RWPE2 (cell line): ENCODE data around the gene MRPL49.

Source experiments
- ATAC-seq: fragments of 200-7000 bp; cut with Tn5 transposase; 3 replicates; pipeline ENCODE4 v1.9.1; 2021; ENCODE audit warnings: low read depth
- DNase-seq: peaks from one replicate; pipeline ENCODE4 v3.0.0-alpha.2; 2020; ENCODE audit warnings: low spot score
- H3K27ac ChIP-seq: fragments of 450-650 bp; 2 replicates; pipeline ENCODE4 v1.5.1; 2017; ENCODE audit warnings: mild to moderate bottlenecking; ENCODE audit not compliant: poor library complexity, severe bottlenecking
- H3K27me3 ChIP-seq: fragments of 250-450 bp; sonication (Bioruptor Pico); 2 replicates; pipeline ENCODE4 v1.5.1; 2021; ENCODE audit warnings: mild to moderate bottlenecking, moderate library complexity; ENCODE audit not compliant: insufficient read depth, poor library complexity, severe bottlenecking
- H3K36me3 ChIP-seq: fragments of 250-450 bp; sonication (Bioruptor Pico); 2 replicates; pipeline ENCODE4 v1.5.1; 2020; ENCODE audit warnings: low read depth, mild to moderate bottlenecking, moderate library complexity
- H3K4me1 ChIP-seq: fragments of 250-450 bp; sonication (Bioruptor Pico); 2 replicates; pipeline ENCODE4 v1.5.1; 2021; ENCODE audit warnings: mild to moderate bottlenecking, moderate library complexity; ENCODE audit not compliant: insufficient read depth, poor library complexity, severe bottlenecking
- H3K4me3 ChIP-seq: fragments of 250-450 bp; sonication (Bioruptor Pico); 2 replicates; pipeline ENCODE4 v1.5.1; 2021; ENCODE audit warnings: mild to moderate bottlenecking, moderate library complexity; ENCODE audit not compliant: severe bottlenecking
- H3K9me3 ChIP-seq: fragments of 250-450 bp; sonication (Bioruptor Pico); 2 replicates; pipeline ENCODE4 v1.5.1; 2021; ENCODE audit warnings: mild to moderate bottlenecking, moderate library complexity; ENCODE audit not compliant: severe bottlenecking
- TF ChIP-seq, protein P1 (sequence below): fragments of 450-650 bp; IDR thresholded peaks from one replicate; pipeline ENCODE4 v1.5.1; 2017; ENCODE audit warnings: mild to moderate bottlenecking, moderate library complexity; ENCODE audit not compliant: poor library complexity, severe bottlenecking

MRPL49 gene

DNA sequence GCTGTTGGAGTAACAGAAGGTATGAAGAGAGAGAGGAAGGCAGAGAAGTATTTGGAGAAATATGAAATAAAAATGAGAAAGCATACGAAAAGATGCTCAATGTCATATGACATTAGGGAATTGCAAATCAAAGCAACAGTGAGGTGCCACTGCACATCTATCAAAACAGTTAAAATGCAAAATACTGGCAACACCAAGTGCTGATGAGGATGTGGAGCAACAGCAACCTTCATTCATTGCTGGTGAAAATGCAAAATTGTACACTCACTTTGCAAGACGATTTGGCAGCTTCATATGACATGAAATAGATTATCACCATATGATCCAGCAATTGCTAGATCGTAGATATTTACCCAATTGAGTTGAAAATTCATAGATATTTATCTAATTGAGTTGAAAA, 38.5 kb downstream of the MRPL49 start:
- ATAC-seq (no peak), DNase-seq (no peak)
- no peaks in the 10 kb centered on the region for H3K9me3 ChIP-seq
- H3K27ac ChIP-seq, result no peak overlapping the region
- TF ChIP-seq, protein P1, sequence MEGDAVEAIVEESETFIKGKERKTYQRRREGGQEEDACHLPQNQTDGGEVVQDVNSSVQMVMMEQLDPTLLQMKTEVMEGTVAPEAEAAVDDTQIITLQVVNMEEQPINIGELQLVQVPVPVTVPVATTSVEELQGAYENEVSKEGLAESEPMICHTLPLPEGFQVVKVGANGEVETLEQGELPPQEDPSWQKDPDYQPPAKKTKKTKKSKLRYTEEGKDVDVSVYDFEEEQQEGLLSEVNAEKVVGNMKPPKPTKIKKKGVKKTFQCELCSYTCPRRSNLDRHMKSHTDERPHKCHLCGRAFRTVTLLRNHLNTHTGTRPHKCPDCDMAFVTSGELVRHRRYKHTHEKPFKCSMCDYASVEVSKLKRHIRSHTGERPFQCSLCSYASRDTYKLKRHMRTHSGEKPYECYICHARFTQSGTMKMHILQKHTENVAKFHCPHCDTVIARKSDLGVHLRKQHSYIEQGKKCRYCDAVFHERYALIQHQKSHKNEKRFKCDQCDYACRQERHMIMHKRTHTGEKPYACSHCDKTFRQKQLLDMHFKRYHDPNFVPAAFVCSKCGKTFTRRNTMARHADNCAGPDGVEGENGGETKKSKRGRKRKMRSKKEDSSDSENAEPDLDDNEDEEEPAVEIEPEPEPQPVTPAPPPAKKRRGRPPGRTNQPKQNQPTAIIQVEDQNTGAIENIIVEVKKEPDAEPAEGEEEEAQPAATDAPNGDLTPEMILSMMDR, result no peak
- H3K36me3 ChIP-seq, result no peaks in the 10 kb centered on the region
- no peaks in the 10 kb centered on the region for H3K4me1 ChIP-seq
- no peak overlapping the region for H3K4me3 ChIP-seq
- no peaks in the 10 kb centered on the region for H3K27me3 ChIP-seq

DNA sequence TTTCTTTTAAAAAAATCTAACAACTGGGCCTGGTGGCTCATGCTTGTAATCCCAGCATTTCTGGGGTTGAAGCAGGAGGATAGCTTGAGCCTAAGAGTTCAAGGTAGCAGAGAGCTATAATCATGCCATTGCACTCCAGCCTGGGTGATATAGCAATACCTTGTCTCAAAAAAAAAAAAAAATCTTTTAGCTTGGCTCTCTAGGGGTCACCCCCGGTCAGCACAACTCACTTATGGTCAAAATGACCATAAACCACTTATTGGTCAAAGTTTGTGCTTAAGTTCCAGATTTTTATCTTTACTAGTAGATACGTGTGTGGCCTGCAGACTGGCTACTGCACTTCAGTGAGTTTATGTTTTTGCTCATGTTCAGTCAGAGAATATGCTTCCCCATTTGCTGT, 41.6 kb downstream of the MRPL49 start:
- H3K4me3 ChIP-seq, result no peak overlapping the region
- H3K9me3 ChIP-seq, result no peaks in the 10 kb centered on the region
- no peaks in the 10 kb centered on the region for H3K4me1 ChIP-seq
- H3K27me3 ChIP-seq, result no peaks in the 10 kb centered on the region
- no peak overlapping the region for H3K27ac ChIP-seq
- H3K36me3 ChIP-seq, result no peaks in the 10 kb centered on the region
- DNase-seq (no peak), ATAC-seq (no peak)
- TF ChIP-seq, protein P1, result no peak

DNA sequence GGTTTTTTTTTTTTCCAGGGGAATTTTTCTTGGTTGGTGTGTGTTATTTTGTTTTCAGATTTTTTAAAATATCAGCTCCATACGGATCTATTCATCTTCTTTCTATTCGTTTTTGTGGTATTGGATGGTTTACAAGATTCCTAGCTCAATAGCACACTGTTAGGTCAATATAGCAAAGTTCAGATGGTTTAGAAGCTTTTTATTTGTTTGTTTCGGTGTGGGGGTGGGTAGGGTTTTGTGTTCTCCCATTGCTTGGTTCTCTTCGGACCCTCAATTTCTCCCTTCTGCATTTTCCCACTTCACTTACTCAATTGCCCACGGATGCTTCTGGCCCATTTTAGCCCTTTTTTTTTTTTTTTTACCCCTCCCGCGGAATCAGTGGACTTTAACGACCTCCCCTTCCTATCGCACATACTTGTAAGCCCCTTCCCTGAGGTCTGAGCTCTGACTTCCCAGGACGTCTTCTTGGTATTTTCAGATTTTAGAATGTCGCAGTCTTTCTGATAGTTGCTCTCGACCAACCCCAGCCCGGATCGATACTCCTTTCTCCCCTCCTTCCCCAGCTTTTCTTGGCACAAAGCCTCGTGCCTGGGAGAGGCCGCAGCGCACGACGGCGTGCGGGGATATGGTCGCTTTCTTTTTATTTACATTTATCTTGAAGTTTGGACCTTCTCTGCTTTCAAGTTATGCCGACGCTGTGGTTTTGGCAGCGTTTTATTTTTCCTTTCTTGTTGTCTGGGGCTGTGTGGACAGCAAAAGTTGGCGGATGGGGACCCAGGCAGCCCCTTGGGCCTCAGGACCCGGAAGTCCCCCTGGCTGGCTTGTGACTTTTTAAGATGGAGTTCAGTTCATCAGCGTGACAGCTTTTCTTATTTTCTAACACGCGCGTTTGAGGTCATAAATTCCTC, 43.5 kb downstream of the MRPL49 start:
- Histone ChIP-seq H3K27me3 (no peaks in the 10 kb centered on the region), H3K9me3 (no peaks in the 10 kb centered on the region), H3K36me3 (no peaks in the 10 kb centered on the region), H3K4me3 (no peak overlapping the region), H3K4me1 (no peaks in the 10 kb centered on the region), H3K27ac (no peak overlapping the region)
- DNase-seq, result no peak
- TF ChIP-seq, protein P1, result no peak
- no peak for ATAC-seq

DNA sequence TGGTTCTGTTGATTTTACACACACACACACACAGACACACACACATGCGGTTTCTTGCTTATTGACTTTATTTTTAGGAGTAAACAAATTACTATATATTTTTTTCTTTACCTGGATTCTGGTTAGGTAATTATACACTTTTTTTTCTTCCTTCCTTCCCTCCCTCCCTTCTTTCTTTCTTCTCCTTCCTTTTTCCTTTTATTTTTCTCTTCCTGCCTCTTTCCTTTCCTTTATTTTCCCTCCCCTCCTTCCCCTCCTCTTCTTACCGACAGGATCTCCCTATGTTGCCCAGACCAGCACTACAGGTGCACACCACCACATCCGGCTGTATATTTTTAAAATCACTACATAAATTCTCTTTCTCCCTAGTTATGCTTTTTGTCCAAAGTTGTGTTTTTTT, 44.8 kb downstream of the MRPL49 start:
- TF ChIP-seq, protein P1, result no peak
- Histone ChIP-seq H3K27ac (no peak overlapping the region), H3K9me3 (no peaks in the 10 kb centered on the region), H3K36me3 (no peaks in the 10 kb centered on the region), H3K4me3 (no peak overlapping the region), H3K4me1 (no peaks in the 10 kb centered on the region), H3K27me3 (no peaks in the 10 kb centered on the region)
- no peak for DNase-seq
- no peak for ATAC-seq

DNA sequence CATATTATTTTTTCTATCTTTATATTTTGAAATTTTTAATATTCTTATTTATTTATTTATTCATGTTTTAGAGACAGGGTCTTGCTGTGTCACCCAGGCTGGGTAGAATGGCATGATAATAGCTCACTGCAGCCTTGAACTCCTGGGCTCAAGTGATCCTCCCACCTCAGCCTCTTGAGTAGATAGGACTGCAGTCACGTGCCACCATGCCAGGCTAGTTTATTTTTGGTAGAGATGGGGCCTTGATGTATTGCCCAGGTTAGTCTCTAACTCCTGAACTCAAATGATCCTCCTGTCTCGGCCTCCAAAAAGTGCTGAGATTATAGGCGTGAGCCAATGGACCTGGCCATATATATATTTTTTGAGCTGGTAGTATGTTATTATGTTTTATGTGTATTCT, 45.5 kb downstream of the MRPL49 start:
- DNase-seq (no peak), ATAC-seq (no peak)
- Histone ChIP-seq H3K4me1 (no peaks in the 10 kb centered on the region), H3K4me3 (no peak overlapping the region), H3K27me3 (no peaks in the 10 kb centered on the region), H3K36me3 (no peaks in the 10 kb centered on the region), H3K27ac (no peak overlapping the region), H3K9me3 (no peaks in the 10 kb centered on the region)
- TF ChIP-seq, protein P1, result no peak
